ENCODE measurements around the gene SUV39H2.

Gene SUV39H2

DNA sequence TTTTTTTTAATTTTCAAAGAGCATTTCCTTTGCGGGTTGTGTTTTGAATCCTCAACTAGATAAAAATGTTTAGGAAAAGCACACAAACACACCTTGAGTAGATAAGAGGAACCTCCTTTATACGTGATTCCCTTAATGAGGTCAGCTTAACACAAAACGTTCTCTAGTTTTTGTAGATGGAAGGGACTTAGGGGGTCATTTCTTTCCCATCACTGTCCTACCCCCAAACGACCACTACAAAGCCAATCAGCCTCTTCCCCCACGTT is 1.2 kb downstream of the SUV39H2 start:
- Histone ChIP-seq H3K9me2 (replicated peaks; ENCODE audit: control insufficient read depth, low read length) (no peaks in the 10 kb centered on the region), H3F3A (ENCODE audit: control insufficient read depth, insufficient read depth) (peaks cover 5% of the 10 kb centered on the region; the same call in 1 of the 2 replicates), H3K27ac (ENCODE audit: low read depth, low read length) (no peak overlapping the region), H3K4me1 (ENCODE audit: control insufficient read depth, low read length) (peaks cover 29% of the 10 kb centered on the region), H3K27me3 (ENCODE audit: control insufficient read depth, low read length) (no peaks in the 10 kb centered on the region), H3K4me2 (ENCODE audit: low read length) (peak overlapping the region; percentile 77), H3K9me3 (ENCODE audit: control insufficient read depth, insufficient read depth, low read length) (no peaks in the 10 kb centered on the region), H3K79me2 (ENCODE audit: control insufficient read depth, low read length) (peaks cover 88% of the 10 kb centered on the region), H4K20me1 (ENCODE audit: control insufficient read depth, insufficient read depth, low read depth, low read length) (peaks cover 4% of the 10 kb centered on the region), H3K36me3 (ENCODE audit: control insufficient read depth, low read length) (peaks cover 61% of the 10 kb centered on the region), H3K4me3 (ENCODE audit: low read length) (peak overlapping the region; percentile 93)
- TF ChIP-seq, protein P1, sequence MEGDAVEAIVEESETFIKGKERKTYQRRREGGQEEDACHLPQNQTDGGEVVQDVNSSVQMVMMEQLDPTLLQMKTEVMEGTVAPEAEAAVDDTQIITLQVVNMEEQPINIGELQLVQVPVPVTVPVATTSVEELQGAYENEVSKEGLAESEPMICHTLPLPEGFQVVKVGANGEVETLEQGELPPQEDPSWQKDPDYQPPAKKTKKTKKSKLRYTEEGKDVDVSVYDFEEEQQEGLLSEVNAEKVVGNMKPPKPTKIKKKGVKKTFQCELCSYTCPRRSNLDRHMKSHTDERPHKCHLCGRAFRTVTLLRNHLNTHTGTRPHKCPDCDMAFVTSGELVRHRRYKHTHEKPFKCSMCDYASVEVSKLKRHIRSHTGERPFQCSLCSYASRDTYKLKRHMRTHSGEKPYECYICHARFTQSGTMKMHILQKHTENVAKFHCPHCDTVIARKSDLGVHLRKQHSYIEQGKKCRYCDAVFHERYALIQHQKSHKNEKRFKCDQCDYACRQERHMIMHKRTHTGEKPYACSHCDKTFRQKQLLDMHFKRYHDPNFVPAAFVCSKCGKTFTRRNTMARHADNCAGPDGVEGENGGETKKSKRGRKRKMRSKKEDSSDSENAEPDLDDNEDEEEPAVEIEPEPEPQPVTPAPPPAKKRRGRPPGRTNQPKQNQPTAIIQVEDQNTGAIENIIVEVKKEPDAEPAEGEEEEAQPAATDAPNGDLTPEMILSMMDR (IDR thresholded peaks at IDR 0.05; ENCODE audit: low read depth, low read length, poor library complexity, severe bottlenecking) = no peak
- TF ChIP-seq EZH2phosphoT487 (IDR thresholded peaks at IDR 0.05; ENCODE audit: borderline replicate concordance, low read length) = no peak

DNA sequence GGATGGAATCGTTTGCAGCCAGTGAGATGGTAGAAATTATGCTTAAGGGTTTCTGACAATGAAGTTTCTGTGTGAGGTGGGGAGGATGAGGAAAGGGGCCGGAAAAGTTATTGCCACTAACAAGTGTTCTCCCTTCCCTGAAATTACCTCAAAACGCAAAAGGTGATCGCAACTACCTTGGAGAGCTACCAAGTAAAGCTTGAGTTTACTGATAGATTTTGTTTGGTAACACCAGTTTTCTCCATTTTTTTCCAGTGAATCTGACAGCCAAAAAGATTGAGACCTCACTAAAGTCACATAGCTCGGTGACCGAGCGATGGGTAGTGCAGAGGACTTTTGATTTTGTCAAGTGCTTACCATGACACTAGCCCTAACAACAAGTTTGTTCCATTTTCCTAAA is 1.6 kb downstream of the SUV39H2 start:
- Histone ChIP-seq H3F3A (ENCODE audit: control insufficient read depth, insufficient read depth) (peaks cover 1% of the 10 kb centered on the region; the same call in 1 of the 2 replicates), H3K36me3 (ENCODE audit: control insufficient read depth, low read length) (peaks cover 64% of the 10 kb centered on the region), H3K79me2 (ENCODE audit: control insufficient read depth, low read length) (peaks cover 92% of the 10 kb centered on the region), H3K27me3 (ENCODE audit: control insufficient read depth, low read length) (no peaks in the 10 kb centered on the region), H4K20me1 (ENCODE audit: control insufficient read depth, insufficient read depth, low read depth, low read length) (peaks cover 7% of the 10 kb centered on the region), H3K27ac (ENCODE audit: low read depth, low read length) (no peak overlapping the region), H3K4me2 (ENCODE audit: low read length) (peak overlapping the region; percentile 77), H3K9me2 (replicated peaks; ENCODE audit: control insufficient read depth, low read length) (no peaks in the 10 kb centered on the region), H3K4me3 (ENCODE audit: low read length) (peak overlapping the region; percentile 93), H3K9me3 (ENCODE audit: control insufficient read depth, insufficient read depth, low read length) (no peaks in the 10 kb centered on the region), H3K4me1 (ENCODE audit: control insufficient read depth, low read length) (peaks cover 29% of the 10 kb centered on the region)
- TF ChIP-seq EZH2phosphoT487 (IDR thresholded peaks at IDR 0.05; ENCODE audit: borderline replicate concordance, low read length) = no peak
- TF ChIP-seq, protein P1 (IDR thresholded peaks at IDR 0.05; ENCODE audit: low read depth, low read length, poor library complexity, severe bottlenecking) = no peak

DNA sequence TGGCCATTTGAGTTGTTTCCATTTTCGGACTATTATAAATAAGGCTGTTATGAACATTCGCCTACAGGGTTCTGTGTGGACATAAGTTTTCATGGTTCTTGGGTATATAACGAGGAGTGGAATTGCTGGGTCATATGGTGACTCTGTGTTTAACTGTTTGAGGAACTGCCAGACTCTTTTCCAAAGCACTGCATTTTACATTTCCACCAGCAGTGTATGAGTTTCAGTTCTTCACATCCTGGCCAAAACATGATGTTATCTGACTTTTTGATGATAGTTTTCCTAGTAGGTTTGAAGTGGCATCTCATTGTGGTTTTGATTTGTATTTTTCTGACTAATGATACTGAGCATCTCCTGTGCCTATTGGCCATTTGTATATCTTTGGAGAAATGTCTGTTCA is 5.4 kb downstream of the SUV39H2 start:
- Histone ChIP-seq H4K20me1 (ENCODE audit: control insufficient read depth, insufficient read depth, low read depth, low read length) (peaks cover 8% of the 10 kb centered on the region), H3K9me3 (ENCODE audit: control insufficient read depth, insufficient read depth, low read length) (no peaks in the 10 kb centered on the region), H3K4me2 (ENCODE audit: low read length) (no peak overlapping the region), H3K4me1 (ENCODE audit: control insufficient read depth, low read length) (peaks cover 20% of the 10 kb centered on the region), H3K27me3 (ENCODE audit: control insufficient read depth, low read length) (no peaks in the 10 kb centered on the region), H3K27ac (ENCODE audit: low read depth, low read length) (no peak overlapping the region), H3K9me2 (replicated peaks; ENCODE audit: control insufficient read depth, low read length) (no peaks in the 10 kb centered on the region), H3K4me3 (ENCODE audit: low read length) (no peak overlapping the region), H3K79me2 (ENCODE audit: control insufficient read depth, low read length) (peaks cover 100% of the 10 kb centered on the region), H3F3A (ENCODE audit: control insufficient read depth, insufficient read depth) (no peaks in the 10 kb centered on the region), H3K36me3 (ENCODE audit: control insufficient read depth, low read length) (peaks cover 72% of the 10 kb centered on the region)
- TF ChIP-seq, protein P1 (IDR thresholded peaks at IDR 0.05; ENCODE audit: low read depth, low read length, poor library complexity, severe bottlenecking) = no peak
- TF ChIP-seq EZH2phosphoT487 (IDR thresholded peaks at IDR 0.05; ENCODE audit: borderline replicate concordance, low read length) = no peak

DNA sequence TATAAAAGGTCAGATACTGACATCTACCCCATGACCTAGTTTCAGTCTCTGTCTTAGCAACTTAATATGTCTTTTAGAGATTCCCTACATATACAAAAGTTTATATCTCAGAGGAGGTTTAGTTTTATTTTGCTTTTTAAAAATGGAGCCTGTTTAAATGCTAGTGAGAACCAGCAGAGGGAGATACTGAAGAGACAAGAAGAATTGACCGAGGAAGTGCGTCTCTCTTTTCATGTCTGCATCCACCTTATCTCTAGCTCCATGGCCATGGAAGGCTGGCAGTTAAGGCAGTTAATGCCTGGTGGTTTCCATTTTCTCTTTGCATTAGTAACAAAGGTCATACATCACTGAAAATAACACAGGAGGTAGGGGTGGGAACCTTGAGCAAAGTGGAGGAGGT is 10.7 kb downstream of the SUV39H2 start:
- no peak overlapping the region for H3K4me2 ChIP-seq (ENCODE audit: low read length)
- H3K27me3 ChIP-seq (ENCODE audit: control insufficient read depth, low read length) = no peaks in the 10 kb centered on the region
- H3F3A ChIP-seq (ENCODE audit: control insufficient read depth, insufficient read depth) = no peaks in the 10 kb centered on the region
- H3K79me2 ChIP-seq (ENCODE audit: control insufficient read depth, low read length) = peaks cover 96% of the 10 kb centered on the region
- H3K9me2 ChIP-seq (replicated peaks; ENCODE audit: control insufficient read depth, low read length) = no peaks in the 10 kb centered on the region
- peaks cover 13% of the 10 kb centered on the region for H4K20me1 ChIP-seq (ENCODE audit: control insufficient read depth, insufficient read depth, low read depth, low read length)
- H3K4me1 ChIP-seq (ENCODE audit: control insufficient read depth, low read length) = no peaks in the 10 kb centered on the region
- H3K36me3 ChIP-seq (ENCODE audit: control insufficient read depth, low read length) = peaks cover 55% of the 10 kb centered on the region
- TF ChIP-seq, protein P1 (IDR thresholded peaks at IDR 0.05; ENCODE audit: low read depth, low read length, poor library complexity, severe bottlenecking) = no peak
- TF ChIP-seq EZH2phosphoT487 (IDR thresholded peaks at IDR 0.05; ENCODE audit: borderline replicate concordance, low read length) = no peak
- no peak overlapping the region for H3K27ac ChIP-seq (ENCODE audit: low read depth, low read length)
- no peak overlapping the region for H3K4me3 ChIP-seq (ENCODE audit: low read length)
- no peaks in the 10 kb centered on the region for H3K9me3 ChIP-seq (ENCODE audit: control insufficient read depth, insufficient read depth, low read length)
